ENCODE data around the gene PAM16.

PAM16 gene

DNA sequence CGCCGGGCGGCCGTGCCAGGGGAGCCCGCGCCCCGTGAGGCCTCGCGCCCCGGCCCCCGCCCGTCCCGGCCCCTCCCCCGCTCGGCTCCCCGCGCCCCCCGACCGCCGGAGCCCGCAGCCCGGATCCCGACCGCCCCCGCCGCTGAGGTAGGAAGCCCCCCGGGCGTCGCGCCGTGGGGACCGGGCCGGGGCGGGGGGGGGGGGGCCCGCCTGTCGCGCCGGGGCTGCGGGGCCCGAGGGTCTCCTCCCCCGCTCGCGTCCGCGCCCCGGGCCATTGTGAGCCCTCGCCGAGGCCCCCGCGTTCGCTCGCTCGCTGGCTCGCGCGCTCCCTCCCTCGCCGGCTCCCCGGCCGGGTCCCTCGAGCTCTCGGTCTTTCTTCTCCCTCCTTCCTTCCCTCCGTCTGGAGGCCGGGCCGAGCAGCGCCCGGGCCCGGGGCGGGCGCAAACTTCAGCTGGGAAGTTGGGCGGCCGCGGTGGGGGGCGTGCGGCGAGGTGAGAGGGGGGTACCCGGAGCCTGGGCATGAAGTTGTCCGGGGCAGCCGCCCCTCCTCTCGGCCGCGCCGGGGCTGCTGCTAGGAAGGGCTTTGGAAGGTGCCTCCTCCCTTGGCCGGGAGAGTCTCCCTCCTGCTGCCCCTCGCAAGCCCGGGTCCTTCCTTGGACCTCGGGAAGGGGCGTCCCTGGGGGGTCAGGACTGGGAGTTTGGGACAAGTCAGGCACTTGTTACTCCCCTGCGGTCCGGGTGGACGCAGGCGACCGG is 34.8 kb downstream of the PAM16 start:
- peak overlapping the region; percentile 50 for H3K4me3 ChIP-seq (ENCODE audit: low read length)
- DNase-seq (ENCODE audit: low read depth), result no peak
- TF ChIP-seq, protein P1, sequence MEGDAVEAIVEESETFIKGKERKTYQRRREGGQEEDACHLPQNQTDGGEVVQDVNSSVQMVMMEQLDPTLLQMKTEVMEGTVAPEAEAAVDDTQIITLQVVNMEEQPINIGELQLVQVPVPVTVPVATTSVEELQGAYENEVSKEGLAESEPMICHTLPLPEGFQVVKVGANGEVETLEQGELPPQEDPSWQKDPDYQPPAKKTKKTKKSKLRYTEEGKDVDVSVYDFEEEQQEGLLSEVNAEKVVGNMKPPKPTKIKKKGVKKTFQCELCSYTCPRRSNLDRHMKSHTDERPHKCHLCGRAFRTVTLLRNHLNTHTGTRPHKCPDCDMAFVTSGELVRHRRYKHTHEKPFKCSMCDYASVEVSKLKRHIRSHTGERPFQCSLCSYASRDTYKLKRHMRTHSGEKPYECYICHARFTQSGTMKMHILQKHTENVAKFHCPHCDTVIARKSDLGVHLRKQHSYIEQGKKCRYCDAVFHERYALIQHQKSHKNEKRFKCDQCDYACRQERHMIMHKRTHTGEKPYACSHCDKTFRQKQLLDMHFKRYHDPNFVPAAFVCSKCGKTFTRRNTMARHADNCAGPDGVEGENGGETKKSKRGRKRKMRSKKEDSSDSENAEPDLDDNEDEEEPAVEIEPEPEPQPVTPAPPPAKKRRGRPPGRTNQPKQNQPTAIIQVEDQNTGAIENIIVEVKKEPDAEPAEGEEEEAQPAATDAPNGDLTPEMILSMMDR (IDR thresholded peaks at IDR 0.05; ENCODE audit: insufficient read depth, low read depth, low read length, missing control alignments), result no peak

DNA sequence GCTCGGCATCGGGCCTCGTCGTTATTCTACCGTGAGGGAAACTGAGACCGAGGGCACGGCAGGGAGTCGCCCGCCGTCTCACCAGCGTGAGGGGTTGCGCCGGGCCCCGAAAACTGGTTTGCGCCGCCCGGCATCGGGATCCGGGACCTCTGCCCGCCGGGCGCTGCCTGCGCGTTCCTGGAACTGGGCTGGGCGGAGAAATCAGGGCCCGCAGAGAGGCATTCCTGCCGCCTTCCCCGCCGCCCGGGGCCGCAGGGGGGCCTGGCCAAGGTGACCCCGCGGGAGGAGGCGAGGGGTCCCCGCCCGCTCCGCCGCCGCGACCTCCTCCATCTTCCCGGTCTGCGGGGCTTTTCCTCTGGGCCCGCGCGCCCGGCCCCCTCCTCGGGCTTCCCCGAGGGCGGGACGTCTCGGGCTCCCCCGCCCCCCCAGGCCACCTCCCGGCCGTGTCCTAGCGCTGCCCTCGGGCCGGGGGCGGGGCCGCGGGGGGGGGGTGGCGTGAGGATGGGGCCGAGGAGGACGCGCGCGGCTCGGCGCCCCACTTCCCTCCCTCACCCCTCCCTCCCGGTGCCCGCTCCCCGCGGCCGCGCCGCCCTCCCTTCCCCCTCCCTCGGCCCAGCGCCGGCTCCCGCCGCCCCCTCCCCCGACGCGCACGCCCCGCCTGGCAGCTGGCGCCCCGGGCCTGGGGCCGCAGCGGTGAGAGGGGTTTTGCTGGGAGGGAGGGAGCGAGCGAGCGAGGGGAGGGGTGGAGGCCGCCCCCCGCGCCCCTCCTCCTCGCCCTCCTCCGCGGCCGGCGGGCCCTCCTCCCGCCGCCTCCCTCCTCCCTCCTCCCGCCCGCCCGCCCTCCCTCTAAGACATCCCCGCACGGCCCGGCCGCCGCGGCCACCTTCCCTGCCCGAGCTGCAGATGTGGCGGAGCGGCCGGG is 35.7 kb downstream of the PAM16 start, which contains the start of gene GLIS2:
Gene GLIS2, plus strand, starts transcription at position 882 of the 922 bp plus-strand sequence. CDS start 16,214 bp downstream, outside the sequence.
- TF ChIP-seq, protein P1 (IDR thresholded peaks at IDR 0.05; ENCODE audit: insufficient read depth, low read depth, low read length, missing control alignments), result no peak
- DNase-seq (ENCODE audit: low read depth), result peak; percentile 49
- H3K4me3 ChIP-seq (ENCODE audit: low read length), result peak within 1 kb of the TSS; percentile 50

DNA sequence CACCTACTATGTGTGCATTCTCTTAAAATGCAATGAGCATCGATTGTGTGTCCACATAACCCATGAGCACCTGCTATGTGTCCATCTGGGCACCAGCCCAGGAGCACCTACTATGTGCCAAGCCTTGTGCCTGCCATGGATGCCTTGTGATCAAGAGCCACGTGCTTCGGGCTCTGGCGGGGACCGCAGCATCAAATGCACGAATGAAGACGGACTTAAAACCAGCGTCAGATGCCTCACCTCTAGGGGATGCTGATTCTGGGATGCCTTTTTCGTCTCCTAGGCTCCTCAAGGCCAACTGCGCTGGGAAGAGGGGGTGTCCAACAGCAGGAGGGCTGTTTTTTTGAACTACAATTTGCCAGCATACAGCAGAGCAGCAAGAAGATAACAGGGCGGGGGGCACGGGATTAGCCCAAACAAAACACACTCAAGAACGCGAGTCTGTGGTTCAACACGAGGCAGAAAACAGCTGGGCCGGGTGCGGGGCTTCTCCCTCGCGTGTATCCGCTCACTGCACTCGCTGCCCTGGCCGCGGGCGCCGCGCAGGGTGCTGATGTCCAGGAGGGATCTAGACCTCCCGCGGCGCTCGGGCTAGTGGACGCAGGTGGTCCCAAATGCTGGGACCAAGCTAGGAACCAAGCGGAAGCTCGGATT is 36.5 kb downstream of the PAM16 start:
- TF ChIP-seq, protein P1 (IDR thresholded peaks at IDR 0.05; ENCODE audit: insufficient read depth, low read depth, low read length, missing control alignments), result no peak
- peak overlapping the region; percentile 33 for H3K4me3 ChIP-seq (ENCODE audit: low read length)
- DNase-seq (ENCODE audit: low read depth), result peak; percentile 52

DNA sequence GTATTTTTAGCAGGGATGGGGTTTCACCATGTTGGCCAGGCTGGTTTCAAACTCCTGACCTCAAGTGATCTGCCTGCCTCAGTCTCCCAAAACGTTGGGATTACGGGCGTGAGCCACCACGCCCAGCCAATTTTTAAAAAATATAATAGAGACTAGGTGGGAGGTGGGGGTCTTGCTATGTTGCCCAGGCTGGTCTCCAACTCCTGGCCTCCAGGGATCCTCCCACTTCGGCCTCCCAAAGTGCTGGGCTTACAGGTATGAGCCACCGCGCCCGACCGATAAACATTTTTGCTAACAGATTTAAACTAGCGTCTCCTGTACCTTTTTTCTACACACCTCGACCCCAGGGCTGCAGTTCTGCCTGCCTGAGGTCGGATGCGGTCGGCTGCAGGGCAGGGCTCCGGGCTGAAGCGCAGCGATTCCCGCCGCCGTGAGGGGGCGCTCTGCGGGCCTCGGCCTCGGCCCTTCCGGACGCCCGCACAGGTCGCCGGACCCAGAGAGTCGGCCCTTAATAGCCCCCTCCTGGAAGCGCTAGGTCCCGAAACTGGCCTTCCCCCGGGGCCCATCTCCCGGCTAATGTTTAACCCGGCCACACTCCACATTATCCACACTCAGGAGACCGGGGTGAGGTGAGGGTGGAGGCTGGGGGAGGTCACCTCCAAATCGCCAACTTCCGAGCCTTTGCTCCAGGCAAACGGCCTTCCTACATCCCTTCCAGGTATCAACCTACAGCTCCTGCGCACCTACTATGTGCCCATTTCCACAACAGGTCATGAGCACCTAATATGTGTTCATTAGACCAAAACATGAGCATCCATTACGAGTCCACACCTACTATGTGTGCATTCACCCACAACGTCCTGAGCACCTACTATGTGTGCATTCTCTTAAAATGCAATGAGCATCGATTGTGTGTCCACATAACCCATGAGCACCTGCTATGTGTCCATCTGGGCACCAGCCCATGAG is 37.3 kb downstream of the PAM16 start:
- DNase-seq (ENCODE audit: low read depth), result no peak
- no peak overlapping the region for H3K4me3 ChIP-seq (ENCODE audit: low read length)
- TF ChIP-seq, protein P1 (IDR thresholded peaks at IDR 0.05; ENCODE audit: insufficient read depth, low read depth, low read length, missing control alignments), result peak; percentile 21

DNA sequence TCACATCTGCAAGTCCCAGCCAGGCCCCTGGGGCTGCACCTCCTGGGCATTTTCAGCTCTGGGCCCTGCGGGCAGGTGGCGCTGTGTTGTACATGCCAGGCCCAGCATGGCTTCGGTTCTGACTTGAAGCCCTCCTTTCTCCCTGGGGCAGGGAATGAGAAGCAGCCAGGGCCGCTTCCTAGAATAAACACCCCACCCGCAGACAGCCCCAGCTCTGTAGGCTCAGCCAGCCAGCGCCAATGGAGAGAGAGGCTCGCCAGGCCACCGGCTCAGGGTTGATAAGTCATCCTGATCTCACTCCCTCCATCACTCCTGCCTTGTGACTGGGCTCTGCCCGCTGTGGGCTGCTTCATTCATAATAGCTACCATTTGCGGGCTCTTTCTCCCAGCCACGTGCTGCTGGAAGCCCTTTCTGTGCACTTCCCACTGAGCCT is 41.3 kb downstream of the PAM16 start:
- no peak overlapping the region for H3K4me3 ChIP-seq (ENCODE audit: low read length)
- TF ChIP-seq, protein P1 (IDR thresholded peaks at IDR 0.05; ENCODE audit: insufficient read depth, low read depth, low read length, missing control alignments), result peak; percentile 55
- peak; percentile 58 for DNase-seq (ENCODE audit: low read depth)

All from epithelial cell of esophagus (primary cell).